Suprapubic skin (tissue), 3 donors: Measurements from ENCODE around the gene STAB2.

Experiments used
- EP300 ChIP-seq: sonication (generic); formaldehyde crosslinking; IDR thresholded peaks from one replicate; pipeline ENCODE4 v1.6.1; 2017; ENCODE audit warnings: antibody characterized with exemption
- TF ChIP-seq, protein P1 (sequence below), 2 donors: fragments of 200-600 bp in 1 of 2; fragments of 450-650 bp in 1 of 2; sonication (generic) in 1 of 2; IDR thresholded peaks; one replicate each; pipeline ENCODE4 v1.5.1; 2016 to 2019; ENCODE audit warnings: antibody characterized with exemption in 2 of 2, mild to moderate bottlenecking in 1 of 2, moderate library complexity in 1 of 2

DNA sequence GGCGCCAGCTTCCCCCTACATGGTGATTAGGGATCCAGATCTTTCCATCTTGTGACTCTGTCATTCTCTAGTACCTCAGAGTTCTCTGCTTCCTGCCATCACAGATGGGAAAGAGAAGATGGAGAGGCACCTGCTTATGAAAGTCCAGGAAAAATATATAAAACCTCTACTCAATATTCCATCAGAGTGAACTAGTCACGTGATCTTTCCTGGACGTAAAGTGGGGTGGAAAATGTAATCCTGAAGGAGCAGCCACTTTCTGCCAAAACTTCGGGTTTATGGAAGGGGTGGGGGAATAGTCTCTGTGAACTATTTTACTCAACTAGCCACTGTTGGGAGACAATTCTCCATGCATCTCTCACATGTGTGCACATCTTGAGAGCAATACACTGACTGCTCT lies 47.7 kb downstream of the STAB2 start:
- TF ChIP-seq, protein P1, sequence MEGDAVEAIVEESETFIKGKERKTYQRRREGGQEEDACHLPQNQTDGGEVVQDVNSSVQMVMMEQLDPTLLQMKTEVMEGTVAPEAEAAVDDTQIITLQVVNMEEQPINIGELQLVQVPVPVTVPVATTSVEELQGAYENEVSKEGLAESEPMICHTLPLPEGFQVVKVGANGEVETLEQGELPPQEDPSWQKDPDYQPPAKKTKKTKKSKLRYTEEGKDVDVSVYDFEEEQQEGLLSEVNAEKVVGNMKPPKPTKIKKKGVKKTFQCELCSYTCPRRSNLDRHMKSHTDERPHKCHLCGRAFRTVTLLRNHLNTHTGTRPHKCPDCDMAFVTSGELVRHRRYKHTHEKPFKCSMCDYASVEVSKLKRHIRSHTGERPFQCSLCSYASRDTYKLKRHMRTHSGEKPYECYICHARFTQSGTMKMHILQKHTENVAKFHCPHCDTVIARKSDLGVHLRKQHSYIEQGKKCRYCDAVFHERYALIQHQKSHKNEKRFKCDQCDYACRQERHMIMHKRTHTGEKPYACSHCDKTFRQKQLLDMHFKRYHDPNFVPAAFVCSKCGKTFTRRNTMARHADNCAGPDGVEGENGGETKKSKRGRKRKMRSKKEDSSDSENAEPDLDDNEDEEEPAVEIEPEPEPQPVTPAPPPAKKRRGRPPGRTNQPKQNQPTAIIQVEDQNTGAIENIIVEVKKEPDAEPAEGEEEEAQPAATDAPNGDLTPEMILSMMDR (IDR thresholded peaks at IDR 0.05) = no peak
- TF ChIP-seq EP300 = no peak
